PC-9 (cell line): ENCODE data around the gene GZMB.

Source experiments
- EZH2 ChIP-seq: fragments of 200-600 bp; sonication (generic); IDR thresholded peaks from 2 replicates; pipeline ENCODE4 v1.8.0; 2017; ENCODE audit warnings: antibody characterized with exemption, low read depth
- TF ChIP-seq, protein P1 (sequence below): fragments of 200-600 bp; sonication (generic); conservative IDR thresholded peaks from 2 replicates; pipeline ENCODE4 v1.6.1; 2017; ENCODE audit warnings: mixed run types, antibody characterized with exemption, mild to moderate bottlenecking, moderate library complexity

DNA sequence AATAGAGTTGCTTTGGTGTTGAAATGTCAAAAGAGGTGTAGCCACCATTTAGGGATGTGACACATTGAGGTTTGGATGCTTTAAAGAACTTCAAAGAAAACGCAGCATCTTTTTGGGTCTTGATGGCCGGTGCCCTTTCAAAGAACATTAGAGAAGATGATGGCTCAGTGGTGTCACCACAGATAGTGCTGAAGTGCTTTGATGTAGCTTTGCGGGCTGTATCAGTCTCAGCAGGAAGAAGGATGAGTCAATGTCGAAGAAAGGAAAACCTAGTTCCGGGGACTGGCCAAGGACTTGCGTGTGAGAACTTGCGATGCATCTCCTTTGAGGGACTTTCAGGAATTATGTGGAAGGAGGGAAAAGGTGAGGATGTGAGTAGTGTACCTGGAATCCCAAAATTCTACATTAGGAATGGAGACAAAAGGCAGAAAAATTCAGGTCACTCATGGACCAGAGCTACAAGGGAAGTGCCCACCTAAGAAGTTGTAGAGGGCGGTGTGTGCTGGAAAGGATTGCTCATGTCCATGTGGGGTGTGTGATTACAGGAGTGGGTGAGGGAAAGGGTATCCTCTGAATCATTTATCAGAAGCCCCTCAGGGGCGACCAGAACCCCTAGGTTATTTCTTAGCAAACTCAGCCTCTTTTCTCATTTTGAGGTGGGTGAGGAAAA, 39.7 kb upstream of the GZMB start:
- TF ChIP-seq, protein P1, sequence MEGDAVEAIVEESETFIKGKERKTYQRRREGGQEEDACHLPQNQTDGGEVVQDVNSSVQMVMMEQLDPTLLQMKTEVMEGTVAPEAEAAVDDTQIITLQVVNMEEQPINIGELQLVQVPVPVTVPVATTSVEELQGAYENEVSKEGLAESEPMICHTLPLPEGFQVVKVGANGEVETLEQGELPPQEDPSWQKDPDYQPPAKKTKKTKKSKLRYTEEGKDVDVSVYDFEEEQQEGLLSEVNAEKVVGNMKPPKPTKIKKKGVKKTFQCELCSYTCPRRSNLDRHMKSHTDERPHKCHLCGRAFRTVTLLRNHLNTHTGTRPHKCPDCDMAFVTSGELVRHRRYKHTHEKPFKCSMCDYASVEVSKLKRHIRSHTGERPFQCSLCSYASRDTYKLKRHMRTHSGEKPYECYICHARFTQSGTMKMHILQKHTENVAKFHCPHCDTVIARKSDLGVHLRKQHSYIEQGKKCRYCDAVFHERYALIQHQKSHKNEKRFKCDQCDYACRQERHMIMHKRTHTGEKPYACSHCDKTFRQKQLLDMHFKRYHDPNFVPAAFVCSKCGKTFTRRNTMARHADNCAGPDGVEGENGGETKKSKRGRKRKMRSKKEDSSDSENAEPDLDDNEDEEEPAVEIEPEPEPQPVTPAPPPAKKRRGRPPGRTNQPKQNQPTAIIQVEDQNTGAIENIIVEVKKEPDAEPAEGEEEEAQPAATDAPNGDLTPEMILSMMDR: no peak
- no peak for TF ChIP-seq EZH2
